Activated T-cell treated with anti-CD3 and anti-CD28 coated beads, Interleukin-2, amount 50 U/mL, for 24 hours (primary cell): ENCODE results near the gene TEC.

ENCODE experiments used
- DNase-seq: peaks from one replicate; pipeline ENCODE4 v3.0.0-alpha.2; 2020
- H3K27ac Mint-ChIP-seq: 2 replicates; pipeline ENCODE4 v1.8.0; 2020; ENCODE audit warnings: mild to moderate bottlenecking, mixed read lengths
- H3K27me3 Mint-ChIP-seq: 2 replicates; pipeline ENCODE4 v1.8.0; 2020; ENCODE audit warnings: mixed read lengths
- H3K36me3 Mint-ChIP-seq: 2 replicates; pipeline ENCODE4 v1.8.0; 2020; ENCODE audit warnings: low read depth, mixed read lengths
- H3K4me1 Mint-ChIP-seq: 2 replicates; pipeline ENCODE4 v1.8.0; 2020; ENCODE audit warnings: low read depth, mixed read lengths
- H3K4me3 Mint-ChIP-seq: 2 replicates; pipeline ENCODE4 v1.8.0; 2020; ENCODE audit warnings: mild to moderate bottlenecking, moderate library complexity, mixed read lengths
- H3K9me3 Mint-ChIP-seq: 2 replicates; pipeline ENCODE4 v1.8.0; 2020; ENCODE audit warnings: mixed read lengths

TEC gene

GRCh38 chr4:48109413-48110263 is 160.0 kb downstream of the TEC start:
- no peak overlapping the region for H3K4me3 Mint-ChIP-seq
- no peaks in the 10 kb centered on the region for H3K27me3 Mint-ChIP-seq
- H3K27ac Mint-ChIP-seq, result peak overlapping the region; percentile 51
- no peaks in the 10 kb centered on the region for H3K9me3 Mint-ChIP-seq
- peaks cover 66% of the 10 kb centered on the region for H3K4me1 Mint-ChIP-seq
- no peak for DNase-seq
- H3K36me3 Mint-ChIP-seq, result peaks cover 25% of the 10 kb centered on the region

GRCh38 chr4:48108309-48109073 is 161.1 kb downstream of the TEC start:
- Mint-ChIP-seq H3K27ac (no peak overlapping the region), H3K4me3 (no peak overlapping the region), H3K27me3 (no peaks in the 10 kb centered on the region), H3K9me3 (no peaks in the 10 kb centered on the region), H3K36me3 (peaks cover 29% of the 10 kb centered on the region), H3K4me1 (peaks cover 60% of the 10 kb centered on the region)
- no peak for DNase-seq

GRCh38 chr4:48105230-48105629 is 164.4 kb downstream of the TEC start:
- Mint-ChIP-seq H3K36me3 (peaks cover 25% of the 10 kb centered on the region), H3K4me3 (no peak overlapping the region), H3K27ac (peak overlapping the region; percentile 5), H3K9me3 (no peaks in the 10 kb centered on the region), H3K4me1 (peaks cover 54% of the 10 kb centered on the region), H3K27me3 (no peaks in the 10 kb centered on the region)
- no peak for DNase-seq

GRCh38 chr4:48103483-48104139 is 166.0 kb downstream of the TEC start:
- H3K9me3 Mint-ChIP-seq, result no peaks in the 10 kb centered on the region
- H3K4me1 Mint-ChIP-seq, result peaks cover 48% of the 10 kb centered on the region
- H3K4me3 Mint-ChIP-seq, result peak overlapping the region; percentile 26
- peaks cover 22% of the 10 kb centered on the region for H3K36me3 Mint-ChIP-seq
- H3K27me3 Mint-ChIP-seq, result no peaks in the 10 kb centered on the region
- peak overlapping the region; percentile 93 for H3K27ac Mint-ChIP-seq
- no peak for DNase-seq

GRCh38 chr4:48102303-48102702 is 167.3 kb downstream of the TEC start:
- H3K4me1 Mint-ChIP-seq, result peaks cover 46% of the 10 kb centered on the region
- no peaks in the 10 kb centered on the region for H3K9me3 Mint-ChIP-seq
- H3K36me3 Mint-ChIP-seq, result peaks cover 24% of the 10 kb centered on the region
- no peak overlapping the region for H3K4me3 Mint-ChIP-seq
- H3K27me3 Mint-ChIP-seq, result no peaks in the 10 kb centered on the region
- no peak for DNase-seq
- H3K27ac Mint-ChIP-seq, result no peak overlapping the region

DNA sequence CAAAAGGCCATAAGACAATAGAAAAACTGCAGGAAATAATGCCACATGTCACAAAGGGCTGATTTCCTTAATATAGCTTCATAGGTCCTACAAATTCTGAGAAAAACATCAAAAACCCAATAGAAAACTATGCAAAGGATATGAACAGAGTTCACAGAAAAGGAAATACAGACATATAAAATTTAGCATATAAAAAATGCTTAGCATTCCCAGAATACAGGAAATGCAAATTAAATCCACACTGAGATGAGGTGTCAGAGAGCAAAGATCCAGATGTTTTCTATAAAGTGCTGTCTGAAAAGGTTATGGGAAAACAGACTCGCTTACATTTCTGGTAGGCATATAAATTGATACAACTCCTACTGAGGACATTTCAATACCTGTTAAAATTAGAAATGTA is 169.4 kb downstream of the TEC start:
- peaks cover 34% of the 10 kb centered on the region for H3K4me1 Mint-ChIP-seq
- H3K36me3 Mint-ChIP-seq, result peaks cover 29% of the 10 kb centered on the region

DNA sequence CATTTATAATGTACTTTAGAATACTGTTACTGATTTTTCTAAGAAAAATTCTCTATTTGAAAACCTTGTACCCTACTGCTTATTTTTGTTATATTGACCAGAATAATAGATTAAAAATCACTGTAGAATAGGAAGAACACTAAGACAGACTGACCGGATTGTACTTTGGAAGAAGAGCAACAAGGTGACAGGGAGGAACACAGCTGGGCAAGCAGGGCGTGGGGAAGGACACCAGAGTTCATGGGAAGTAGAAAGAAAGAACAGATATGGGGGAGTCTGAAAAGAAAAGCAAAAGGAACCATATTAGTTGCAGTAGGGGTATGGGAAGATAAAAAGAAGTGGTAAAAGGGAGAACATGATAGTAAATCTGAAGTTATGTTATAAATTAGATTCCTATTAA is 174.2 kb downstream of the TEC start:
- Mint-ChIP-seq H3K27me3 (no peaks in the 10 kb centered on the region), H3K27ac (peak overlapping the region; percentile 15), H3K4me3 (no peak overlapping the region), H3K4me1 (peaks cover 26% of the 10 kb centered on the region), H3K36me3 (peaks cover 17% of the 10 kb centered on the region), H3K9me3 (no peaks in the 10 kb centered on the region)
- DNase-seq, result no peak

More for the DNA sequence above, 169.4 kb downstream of the TEC start:
- H3K9me3 Mint-ChIP-seq, result no peaks in the 10 kb centered on the region
- no peak overlapping the region for H3K27ac Mint-ChIP-seq
- no peaks in the 10 kb centered on the region for H3K27me3 Mint-ChIP-seq
- no peak for DNase-seq
- no peak overlapping the region for H3K4me3 Mint-ChIP-seq

- no peaks in the 10 kb centered on the region for H3K9me3 Mint-ChIP-seq
- H3K4me1 Mint-ChIP-seq, result peaks cover 20% of the 10 kb centered on the region
- no peak overlapping the region for H3K4me3 Mint-ChIP-seq
- peak overlapping the region; percentile 82 for H3K27ac Mint-ChIP-seq
- H3K36me3 Mint-ChIP-seq, result peaks cover 18% of the 10 kb centered on the region
- no peak for DNase-seq
- H3K27me3 Mint-ChIP-seq, result no peaks in the 10 kb centered on the region
Measured at GRCh38 chr4:48093991-48094416, 175.6 kb downstream of the TEC start.

GRCh38 chr4:48090621-48091020 is 179.0 kb downstream of the TEC start:
- H3K9me3 Mint-ChIP-seq, result no peaks in the 10 kb centered on the region
- peaks cover 34% of the 10 kb centered on the region for H3K36me3 Mint-ChIP-seq
- peaks cover 28% of the 10 kb centered on the region for H3K4me1 Mint-ChIP-seq
- DNase-seq, result no peak
- H3K4me3 Mint-ChIP-seq, result no peak overlapping the region
- H3K27ac Mint-ChIP-seq, result no peak overlapping the region
- no peaks in the 10 kb centered on the region for H3K27me3 Mint-ChIP-seq

DNA sequence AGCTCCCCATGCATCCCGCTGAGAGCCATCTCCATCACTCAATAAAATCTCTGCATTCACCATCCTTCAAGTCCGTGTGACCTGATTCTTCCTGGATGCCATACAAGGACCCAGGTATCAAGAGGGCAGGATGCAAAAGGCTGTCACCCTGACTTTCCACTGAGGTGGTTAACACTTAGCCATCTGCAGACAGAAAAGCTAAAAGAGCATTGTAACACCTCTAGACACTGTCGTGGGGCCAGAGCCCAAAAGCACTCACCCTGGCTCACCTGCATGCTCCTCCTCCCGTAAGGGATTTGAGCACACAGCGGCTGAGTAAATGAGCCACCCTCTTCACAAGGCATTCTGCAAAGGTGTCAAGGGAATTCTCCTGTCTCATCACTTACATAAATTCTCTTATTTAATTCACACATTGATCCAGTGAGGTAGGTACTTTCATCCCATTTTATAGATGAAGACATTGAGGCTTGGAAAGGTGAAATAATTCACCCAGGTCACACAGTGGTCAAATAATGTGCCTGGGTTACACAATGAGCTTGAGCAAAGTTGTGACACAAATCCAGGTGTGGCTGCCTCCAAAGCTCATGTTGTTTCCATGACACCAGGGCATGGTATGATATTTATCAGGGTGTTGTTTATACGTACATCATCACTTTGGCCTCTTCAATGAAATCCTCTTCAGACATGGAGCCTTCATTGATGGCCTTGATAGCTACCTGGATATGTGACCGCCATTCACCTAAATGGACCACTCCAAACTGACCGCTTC is 183.6 kb downstream of the TEC start:
- no peak for DNase-seq
- Mint-ChIP-seq H3K27ac (no peak overlapping the region), H3K36me3 (peaks cover 43% of the 10 kb centered on the region), H3K27me3 (no peaks in the 10 kb centered on the region), H3K9me3 (no peaks in the 10 kb centered on the region), H3K4me1 (peaks cover 33% of the 10 kb centered on the region), H3K4me3 (no peak overlapping the region)
